ENCODE measurements around the gene VPS13D.

DNA sequence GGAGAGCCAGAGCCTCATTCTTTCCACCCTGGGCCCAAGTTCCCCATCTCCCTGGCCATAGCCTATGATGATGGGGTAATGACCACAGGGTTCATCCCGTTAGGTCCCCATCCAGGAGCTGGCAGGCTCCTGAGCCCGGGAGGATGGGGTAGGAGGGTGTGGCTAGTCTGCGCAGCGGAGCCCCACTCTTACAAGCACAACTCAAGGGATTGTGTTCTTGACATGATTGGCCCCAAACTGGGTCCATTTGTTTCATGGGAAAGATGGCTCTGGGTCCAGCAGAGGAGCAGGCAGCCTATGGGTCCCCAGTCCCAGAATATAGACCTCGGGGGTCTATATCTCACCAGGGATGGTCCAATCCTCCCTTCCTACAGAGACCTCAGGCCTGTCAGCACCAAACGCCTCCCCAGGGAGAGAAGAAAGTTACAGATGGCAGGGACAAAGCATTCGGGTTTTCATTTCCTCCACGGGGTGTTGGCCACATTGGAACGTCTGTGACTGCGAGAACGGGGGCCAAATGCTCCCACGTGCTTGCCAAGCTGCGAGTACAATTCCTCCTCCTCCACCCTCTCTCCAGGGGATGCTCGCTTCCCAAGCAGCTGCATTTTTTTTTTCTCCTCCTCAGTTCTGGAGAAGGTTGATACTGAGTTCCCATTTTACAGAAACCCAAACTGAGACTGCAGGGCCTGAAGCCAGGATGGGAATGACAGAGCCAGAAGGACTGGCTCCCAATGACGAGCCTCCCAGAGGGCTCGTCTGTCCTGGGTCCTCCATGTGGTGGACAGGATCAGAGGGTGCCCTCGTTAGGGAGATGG lies 317.1 kb downstream of the VPS13D start:
- TF ChIP-seq, protein P1, sequence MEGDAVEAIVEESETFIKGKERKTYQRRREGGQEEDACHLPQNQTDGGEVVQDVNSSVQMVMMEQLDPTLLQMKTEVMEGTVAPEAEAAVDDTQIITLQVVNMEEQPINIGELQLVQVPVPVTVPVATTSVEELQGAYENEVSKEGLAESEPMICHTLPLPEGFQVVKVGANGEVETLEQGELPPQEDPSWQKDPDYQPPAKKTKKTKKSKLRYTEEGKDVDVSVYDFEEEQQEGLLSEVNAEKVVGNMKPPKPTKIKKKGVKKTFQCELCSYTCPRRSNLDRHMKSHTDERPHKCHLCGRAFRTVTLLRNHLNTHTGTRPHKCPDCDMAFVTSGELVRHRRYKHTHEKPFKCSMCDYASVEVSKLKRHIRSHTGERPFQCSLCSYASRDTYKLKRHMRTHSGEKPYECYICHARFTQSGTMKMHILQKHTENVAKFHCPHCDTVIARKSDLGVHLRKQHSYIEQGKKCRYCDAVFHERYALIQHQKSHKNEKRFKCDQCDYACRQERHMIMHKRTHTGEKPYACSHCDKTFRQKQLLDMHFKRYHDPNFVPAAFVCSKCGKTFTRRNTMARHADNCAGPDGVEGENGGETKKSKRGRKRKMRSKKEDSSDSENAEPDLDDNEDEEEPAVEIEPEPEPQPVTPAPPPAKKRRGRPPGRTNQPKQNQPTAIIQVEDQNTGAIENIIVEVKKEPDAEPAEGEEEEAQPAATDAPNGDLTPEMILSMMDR (IDR thresholded peaks at IDR 0.05), result no peak
- no peak for TF ChIP-seq POLR2A (IDR thresholded peaks at IDR 0.05)
